HepG2 (cell line): ENCODE data around the gene RNF25. TPM values are rescaled to one million over a fixed set of nuclear protein-coding genes. Genes with fewer than 3 reads are reported as not detected.

Source experiments
- AGO1 ChIP-seq: fragments of 200-400 bp; formaldehyde crosslinking; IDR thresholded peaks from 2 replicates; pipeline ENCODE4 v1.6.1; 2017; ENCODE audit warnings: mild to moderate bottlenecking, low read depth, low read length, moderate library complexity; ENCODE audit not compliant: poor library complexity, severe bottlenecking
- BRCA1 ChIP-seq: sonication (generic); formaldehyde crosslinking; IDR thresholded peaks from 2 replicates; pipeline ENCODE4 v1.4.0; 2020; ENCODE audit warnings: missing genetic modification reagents
- ELK4 ChIP-seq: sonication (generic); formaldehyde crosslinking; IDR thresholded peaks from 2 replicates; pipeline ENCODE4 v1.9.0; 2021; ENCODE audit warnings: missing genetic modification reagents, borderline replicate concordance
- FOXM1 ChIP-seq: sonication (generic); formaldehyde crosslinking; IDR thresholded peaks from 2 replicates; pipeline ENCODE4 v1.5.0; 2020; ENCODE audit warnings: missing genetic modification reagents
- HHEX ChIP-seq: IDR thresholded peaks from 2 replicates; pipeline ENCODE4 v1.6.1; 2016; ENCODE audit warnings: control low read depth
- HIVEP1 ChIP-seq: sonication (generic); formaldehyde crosslinking; IDR thresholded peaks from 2 replicates; pipeline ENCODE4 v1.4.0; 2020; ENCODE audit warnings: mild to moderate bottlenecking, missing genetic modification reagents
- HOXD1 ChIP-seq: sonication (generic); formaldehyde crosslinking; IDR thresholded peaks from 2 replicates; pipeline ENCODE4 v1.5.0; 2020; ENCODE audit warnings: missing genetic modification reagents
- JUNB ChIP-seq: sonication (generic); formaldehyde crosslinking; IDR thresholded peaks from 2 replicates; pipeline ENCODE4 v1.8.0; 2022; ENCODE audit warnings: missing genetic modification reagents, mild to moderate bottlenecking, borderline replicate concordance
- KLF12 ChIP-seq: sonication (generic); formaldehyde crosslinking; IDR thresholded peaks from 2 replicates; pipeline ENCODE4 v1.4.0; 2020; ENCODE audit warnings: missing genetic modification reagents, borderline replicate concordance
- NKX3-1 ChIP-seq: sonication (generic); formaldehyde crosslinking; IDR thresholded peaks from 2 replicates; pipeline ENCODE4 v1.5.0; 2020; ENCODE audit warnings: missing genetic modification reagents
- PHF20 ChIP-seq: sonication (generic); formaldehyde crosslinking; IDR thresholded peaks from 2 replicates; pipeline ENCODE4 v1.5.0; 2020; ENCODE audit warnings: mild to moderate bottlenecking, missing genetic modification reagents
- RBM22 ChIP-seq: fragments of 200-400 bp; formaldehyde crosslinking; optimal IDR thresholded peaks from 2 replicates; pipeline ENCODE3; 2017; ENCODE audit warnings: mild to moderate bottlenecking, low read length, moderate library complexity
- SAP130 ChIP-seq: IDR thresholded peaks from 2 replicates; pipeline ENCODE4 v1.6.1; 2016; ENCODE audit warnings: low read depth
- STAG1 ChIP-seq: sonication (generic); formaldehyde crosslinking; IDR thresholded peaks from 2 replicates; pipeline ENCODE4 v1.4.0; 2020; ENCODE audit warnings: missing genetic modification reagents
- ZNF549 ChIP-seq: sonication (generic); formaldehyde crosslinking; IDR thresholded peaks from 2 replicates; pipeline ENCODE4 v1.5.0; 2020; ENCODE audit warnings: missing genetic modification reagents
- ZNF652 ChIP-seq: IDR thresholded peaks from 2 replicates; pipeline ENCODE4 v1.6.1; 2016; ENCODE audit warnings: low read depth, borderline replicate concordance
- ZNF7 ChIP-seq: IDR thresholded peaks from 2 replicates; pipeline ENCODE4 v1.6.1; 2016; ENCODE audit warnings: missing biosample characterization, missing genetic modification reagents
- ZNF777 ChIP-seq: sonication (generic); formaldehyde crosslinking; IDR thresholded peaks from 2 replicates; pipeline ENCODE4 v1.4.0; 2020; ENCODE audit warnings: missing genetic modification reagents
- ZNF891 ChIP-seq: sonication (generic); formaldehyde crosslinking; IDR thresholded peaks from 2 replicates; pipeline ENCODE4 v1.5.0; 2020; ENCODE audit warnings: mild to moderate bottlenecking, missing genetic modification reagents
- ZUFSP ChIP-seq: sonication (generic); formaldehyde crosslinking; IDR thresholded peaks from 2 replicates; pipeline ENCODE4 v1.9.0; 2021; ENCODE audit warnings: missing genetic modification reagents, mild to moderate bottlenecking, borderline replicate concordance
- ZXDC ChIP-seq: sonication (generic); formaldehyde crosslinking; IDR thresholded peaks from 2 replicates; pipeline ENCODE4 v1.5.0; 2020; ENCODE audit warnings: mild to moderate bottlenecking, missing genetic modification reagents
- polyA plus RNA-seq, 8 experiments: library from polyadenylated mRNA; depleted of rRNA in 3 of 8; stranded (reverse) in 7 of 8; unstranded in 1 of 8; fragments of >200 nt; fragmentation: Illumina TruSeq in 4 of 8; extraction: Trizol in 4 of 8; gene quantifications; 2 replicates each; pipeline versions ENCODE4 v1.2.1 to v1.2.3, GENCODE V29; 2011 to 2016; ENCODE audit warnings: low read depth in 4 of 8, missing spikeins in 1 of 8, mixed read lengths in 1 of 8; ENCODE audit not compliant: insufficient read depth in 1 of 8
- total RNA-seq, 5 experiments: library from RNA; depleted of rRNA; stranded (reverse); fragments of >200 nt; fragmentation: Illumina TruSeq; extraction: Trizol; gene quantifications; 2 replicates each; pipeline ENCODE4 v1.2.3, GENCODE V29; 2016; ENCODE audit warnings: low read depth in 1 of 5
- TF ChIP-seq, protein P1 (sequence below): sonication (generic); formaldehyde crosslinking; IDR thresholded peaks from 2 replicates; pipeline ENCODE4 v1.4.0; 2020; ENCODE audit warnings: mild to moderate bottlenecking, low read depth, missing genetic modification reagents
- TF ChIP-seq, protein P2 (sequence below): sonication (generic); formaldehyde crosslinking; IDR thresholded peaks from 2 replicates; pipeline ENCODE4 v1.4.0; 2020; ENCODE audit warnings: missing genetic modification reagents; ENCODE audit errors: not compliant biosample characterization

Gene RNF25
- total and polyA plus RNA-seq, 2 of the 13 experiments (the other 11 are each of a cell fraction or from before 2014, with no cell fraction given): 37.0 to 87.6 TPM

GRCh38 chr2:218659258-218659987 lies 12.4 kb downstream of the RNF25 start, which contains the start of the genes BCS1L and ZNF142 (continued):
- TF ChIP-seq ELK4 (CRISPR knock-in tag) (no peak), JUNB (CRISPR knock-in tag) (no peak; the same call in 1 of the 2 replicates), RBM22 (no peak), STAG1 (0 out of 2 replicates have a peak, but pooled peaks have one; percentile 4), AGO1 (peak; percentile 83), ZXDC (CRISPR knock-in tag) (no peak; the same call in 1 of the 2 replicates), ZUFSP (CRISPR knock-in tag) (no peak), HHEX (CRISPR knock-in tag) (no peak), ZNF652 (CRISPR knock-in tag) (no peak), SAP130 (CRISPR knock-in tag) (peak; percentile 99), ZNF891 (CRISPR knock-in tag) (peak; percentile 87; the same call in 1 of the 2 replicates), BRCA1 (CRISPR knock-in tag) (no peak), NKX3-1 (peak; percentile 86), ZNF777 (CRISPR knock-in tag) (no peak; the same call in 1 of the 2 replicates), HIVEP1 (CRISPR knock-in tag) (peak; percentile 86), KLF12 (peak; percentile 99), FOXM1 (no peak), ZNF7 (CRISPR knock-in tag) (no peak), PHF20 (CRISPR knock-in tag) (peak; percentile 96), ZNF549 (CRISPR knock-in tag) (no peak), HOXD1 (CRISPR knock-in tag) (0 out of 2 replicates have a peak, but pooled peaks have one; percentile 41)
- TF ChIP-seq, protein P1, sequence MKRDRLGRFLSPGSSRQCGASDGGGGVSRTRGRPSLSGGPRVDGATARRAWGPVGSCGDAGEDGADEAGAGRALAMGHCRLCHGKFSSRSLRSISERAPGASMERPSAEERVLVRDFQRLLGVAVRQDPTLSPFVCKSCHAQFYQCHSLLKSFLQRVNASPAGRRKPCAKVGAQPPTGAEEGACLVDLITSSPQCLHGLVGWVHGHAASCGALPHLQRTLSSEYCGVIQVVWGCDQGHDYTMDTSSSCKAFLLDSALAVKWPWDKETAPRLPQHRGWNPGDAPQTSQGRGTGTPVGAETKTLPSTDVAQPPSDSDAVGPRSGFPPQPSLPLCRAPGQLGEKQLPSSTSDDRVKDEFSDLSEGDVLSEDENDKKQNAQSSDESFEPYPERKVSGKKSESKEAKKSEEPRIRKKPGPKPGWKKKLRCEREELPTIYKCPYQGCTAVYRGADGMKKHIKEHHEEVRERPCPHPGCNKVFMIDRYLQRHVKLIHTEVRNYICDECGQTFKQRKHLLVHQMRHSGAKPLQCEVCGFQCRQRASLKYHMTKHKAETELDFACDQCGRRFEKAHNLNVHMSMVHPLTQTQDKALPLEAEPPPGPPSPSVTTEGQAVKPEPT (CRISPR knock-in tag): 0 out of 2 replicates have a peak, but pooled peaks have one; percentile 42
- TF ChIP-seq, protein P2, sequence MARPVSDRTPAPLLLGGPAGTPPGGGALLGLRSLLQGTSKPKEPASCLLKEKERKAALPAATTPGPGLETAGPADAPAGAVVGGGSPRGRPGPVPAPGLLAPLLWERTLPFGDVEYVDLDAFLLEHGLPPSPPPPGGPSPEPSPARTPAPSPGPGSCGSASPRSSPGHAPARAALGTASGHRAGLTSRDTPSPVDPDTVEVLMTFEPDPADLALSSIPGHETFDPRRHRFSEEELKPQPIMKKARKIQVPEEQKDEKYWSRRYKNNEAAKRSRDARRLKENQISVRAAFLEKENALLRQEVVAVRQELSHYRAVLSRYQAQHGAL: no peak
